ENCODE results near the gene HCFC1R1.
A peak's percentile ranks its signal among the peaks of the same experiment; 100 is the strongest.

HCFC1R1 gene

DNA sequence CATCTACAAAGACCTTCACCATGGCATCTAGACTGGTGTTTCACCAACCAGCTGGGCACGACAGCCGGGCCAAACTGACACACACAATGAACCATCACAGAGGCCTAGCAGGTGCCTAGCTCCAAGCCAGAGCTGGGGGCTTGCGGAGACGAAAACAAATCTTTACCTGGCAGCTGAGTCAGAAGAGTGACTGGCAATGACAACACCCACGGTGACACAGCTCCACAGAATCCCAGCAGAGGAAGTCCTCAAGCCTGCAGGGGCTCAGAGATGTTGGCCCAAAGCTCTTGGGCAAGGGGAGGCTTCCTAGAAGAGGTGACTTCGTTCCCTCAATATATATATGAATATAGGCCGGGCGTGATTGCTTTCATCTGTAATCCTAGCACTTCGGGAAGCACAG lies 27.8 kb upstream of the HCFC1R1 start:
- POLR2A ChIA-PET, result interaction anchor here (1.2 kb wide), 1 partner anchor 18 kb away, joined by 9 read pairs; no protein-coding TSS in a partner anchor
- DNase-seq, result peak in 2 of 3 donors; percentile 53 to 60

DNA sequence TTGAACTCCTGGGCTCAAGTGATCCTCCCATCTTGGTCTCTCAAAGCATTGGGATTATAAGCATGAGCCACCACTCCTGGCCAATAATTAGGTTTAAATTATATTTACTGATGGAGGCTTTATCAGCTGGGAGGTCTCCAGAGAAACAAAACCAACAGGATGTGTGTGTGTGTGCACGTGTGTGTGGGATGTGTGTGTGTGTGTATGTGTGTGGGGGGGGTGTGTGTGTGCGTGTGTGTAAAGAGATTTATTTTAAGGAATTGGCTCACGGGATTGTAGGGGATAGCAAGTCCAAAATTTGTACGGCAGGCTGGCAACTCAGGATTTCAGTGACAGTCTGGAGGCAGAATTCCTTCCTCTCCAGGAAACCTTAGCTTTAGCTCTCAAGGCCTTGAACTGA lies 27.3 kb upstream of the HCFC1R1 start:
- 31% methylated on average over 3 of the region's 4 CpGs for WGBS (ENCODE audit: insufficient coverage)
- ChIA-PET POLR2A (interaction anchor here (0.8 to 1.2 kb wide), 2 partner anchors 16 to 17 kb away, joined by 3 to 9 read pairs; no protein-coding TSS in a partner anchor), CTCF (interaction anchor here (1.2 to 6.6 kb wide), 9 partner anchors 8 to 77 kb away, joined by 3 to 98 read pairs (median 5); no protein-coding TSS in a partner anchor)
- Histone ChIP-seq H3K27me3 (replicated peaks in 2 of 5; ENCODE audit: control insufficient read depth in 4 of 5, insufficient read depth in 5 of 5, low read length in 4 of 5) (peaks cover 0 to 59% (median 16%) of the 10 kb centered on the region in 5 experiments), H3K36me3 (ENCODE audit: control insufficient read depth in 4 of 4, insufficient read depth in 4 of 4, low read length in 3 of 4) (peaks cover 0 to 3% (median 0%) of the 10 kb centered on the region in 4 experiments), H3K27ac (ENCODE audit: insufficient read depth in 1 of 2, low read depth in 1 of 2, low read length in 2 of 2, poor library complexity in 1 of 2, severe bottlenecking in 2 of 2) (no peak overlapping the region), H3K9me3 (ENCODE audit: control extremely low read depth in 1 of 5, control insufficient read depth in 4 of 5, insufficient read depth in 2 of 5, low read depth in 1 of 5, low read length in 4 of 5) (no peaks in the 10 kb centered on the region), H3K4me1 (ENCODE audit: control extremely low read depth in 1 of 4, control insufficient read depth in 4 of 4, insufficient read depth in 4 of 4, low read length in 3 of 4) (peaks cover 2 to 59% (median 36%) of the 10 kb centered on the region in 4 experiments), H3K4me3 (ENCODE audit: control insufficient read depth in 1 of 7, extremely low read depth in 1 of 7, insufficient read depth in 4 of 7, low read depth in 2 of 7, low read length in 6 of 7) (peak overlapping the region in 1 of 7 experiments; percentile 3)
- DNase-seq, result peak in 1 of 3 donors; percentile 44

More for the DNA sequence above, 27.8 kb upstream of the HCFC1R1 start:
- H3K27ac ChIP-seq (ENCODE audit: insufficient read depth in 1 of 2, low read depth in 1 of 2, low read length in 2 of 2, poor library complexity in 1 of 2, severe bottlenecking in 2 of 2), result no peak overlapping the region
- no peak overlapping the region for H3K4me3 ChIP-seq (ENCODE audit: control insufficient read depth in 1 of 7, extremely low read depth in 1 of 7, insufficient read depth in 4 of 7, low read depth in 2 of 7, low read length in 6 of 7)
- CTCF ChIA-PET, result interaction anchor here (0.6 to 6.6 kb wide), 10 partner anchors 8 to 76 kb away, joined by 3 to 98 read pairs (median 4); no protein-coding TSS in a partner anchor
- 52% methylated on average over 5 of the region's 9 CpGs for WGBS (ENCODE audit: insufficient coverage)
- H3K9me3 ChIP-seq (ENCODE audit: control extremely low read depth in 1 of 5, control insufficient read depth in 4 of 5, insufficient read depth in 2 of 5, low read depth in 1 of 5, low read length in 4 of 5), result no peaks in the 10 kb centered on the region
- peaks cover 0 to 55% (median 16%) of the 10 kb centered on the region in 5 experiments for H3K27me3 ChIP-seq (replicated peaks in 2 of 5; ENCODE audit: control insufficient read depth in 4 of 5, insufficient read depth in 5 of 5, low read length in 4 of 5)
- H3K36me3 ChIP-seq (ENCODE audit: control insufficient read depth in 4 of 4, insufficient read depth in 4 of 4, low read length in 3 of 4), result peaks cover 0 to 3% (median 0%) of the 10 kb centered on the region in 4 experiments
- peaks cover 2 to 58% (median 35%) of the 10 kb centered on the region in 4 experiments for H3K4me1 ChIP-seq (ENCODE audit: control extremely low read depth in 1 of 4, control insufficient read depth in 4 of 4, insufficient read depth in 4 of 4, low read length in 3 of 4)

DNA sequence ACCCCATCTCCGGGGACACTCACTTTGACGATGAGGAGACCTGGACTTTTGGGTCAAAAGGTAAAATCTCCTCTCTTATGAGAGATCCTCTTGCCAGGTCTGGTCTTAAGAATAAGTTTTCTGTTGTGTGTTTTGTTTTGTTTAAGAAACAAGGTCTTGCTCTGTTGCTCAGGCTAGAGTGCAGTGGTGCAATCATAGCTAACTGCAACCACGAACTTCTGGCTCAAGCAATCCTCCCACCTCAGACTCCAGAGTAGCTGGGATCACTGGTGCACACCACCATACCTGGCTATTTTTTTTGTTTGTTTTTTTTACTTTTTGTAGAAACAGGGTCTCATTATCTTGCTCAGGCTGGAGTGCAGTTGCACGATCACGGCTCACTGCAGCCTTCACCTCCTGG lies 26.7 kb upstream of the HCFC1R1 start:
- Histone ChIP-seq H3K36me3 (ENCODE audit: control insufficient read depth in 4 of 4, insufficient read depth in 4 of 4, low read length in 3 of 4) (peaks cover 0 to 3% (median 0%) of the 10 kb centered on the region in 4 experiments), H3K9me3 (ENCODE audit: control extremely low read depth in 1 of 5, control insufficient read depth in 4 of 5, insufficient read depth in 2 of 5, low read depth in 1 of 5, low read length in 4 of 5) (no peaks in the 10 kb centered on the region), H3K27ac (ENCODE audit: insufficient read depth in 1 of 2, low read depth in 1 of 2, low read length in 2 of 2, poor library complexity in 1 of 2, severe bottlenecking in 2 of 2) (no peak overlapping the region), H3K27me3 (replicated peaks in 2 of 5; ENCODE audit: control insufficient read depth in 4 of 5, insufficient read depth in 5 of 5, low read length in 4 of 5) (peaks cover 0 to 64% (median 16%) of the 10 kb centered on the region in 5 experiments), H3K4me3 (ENCODE audit: control insufficient read depth in 1 of 7, extremely low read depth in 1 of 7, insufficient read depth in 4 of 7, low read depth in 2 of 7, low read length in 6 of 7) (peak overlapping the region in 1 of 7 experiments; percentile 30), H3K4me1 (ENCODE audit: control extremely low read depth in 1 of 4, control insufficient read depth in 4 of 4, insufficient read depth in 4 of 4, low read length in 3 of 4) (peaks cover 2 to 59% (median 37%) of the 10 kb centered on the region in 4 experiments)
- ChIA-PET POLR2A (interaction anchor here (0.7 to 0.8 kb wide), 2 partner anchors 16 to 38 kb away, joined by 3 read pairs; no protein-coding TSS in a partner anchor), CTCF (interaction anchor here (0.6 to 6.6 kb wide), 6 partner anchors 12 to 52 kb away, joined by 3 to 98 read pairs (median 5); no protein-coding TSS in a partner anchor)
- DNase-seq, result no peak
- WGBS (ENCODE audit: insufficient coverage), result 75% methylated on average over 3 of the region's 5 CpGs

DNA sequence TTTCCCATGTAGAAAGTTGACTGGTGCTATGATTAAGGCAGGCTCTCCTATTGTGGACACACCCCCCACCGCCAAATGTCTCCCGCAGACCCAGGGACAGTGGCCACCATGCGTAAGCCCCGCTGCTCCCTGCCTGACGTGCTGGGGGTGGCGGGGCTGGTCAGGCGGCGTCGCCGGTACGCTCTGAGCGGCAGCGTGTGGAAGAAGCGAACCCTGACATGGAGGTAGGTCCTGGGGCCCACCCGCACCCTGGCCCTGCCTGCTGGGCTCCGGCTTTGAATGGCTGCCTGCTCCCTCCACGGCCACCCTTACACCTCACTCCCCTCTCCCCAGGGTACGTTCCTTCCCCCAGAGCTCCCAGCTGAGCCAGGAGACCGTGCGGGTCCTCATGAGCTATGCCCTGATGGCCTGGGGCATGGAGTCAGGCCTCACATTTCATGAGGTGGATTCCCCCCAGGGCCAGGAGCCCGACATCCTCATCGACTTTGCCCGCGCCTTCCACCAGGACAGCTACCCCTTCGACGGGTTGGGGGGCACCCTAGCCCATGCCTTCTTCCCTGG lies 26.3 kb upstream of the HCFC1R1 start:
- CTCF ChIA-PET, result interaction anchor here (0.6 to 6.6 kb wide), 6 partner anchors 13 to 52 kb away, joined by 3 to 98 read pairs (median 5); no protein-coding TSS in a partner anchor
- Histone ChIP-seq H3K4me3 (ENCODE audit: control insufficient read depth in 1 of 7, extremely low read depth in 1 of 7, insufficient read depth in 4 of 7, low read depth in 2 of 7, low read length in 6 of 7) (no peak overlapping the region), H3K4me1 (ENCODE audit: control extremely low read depth in 1 of 4, control insufficient read depth in 4 of 4, insufficient read depth in 4 of 4, low read length in 3 of 4) (peaks cover 2 to 58% (median 36%) of the 10 kb centered on the region in 4 experiments)

DNA sequence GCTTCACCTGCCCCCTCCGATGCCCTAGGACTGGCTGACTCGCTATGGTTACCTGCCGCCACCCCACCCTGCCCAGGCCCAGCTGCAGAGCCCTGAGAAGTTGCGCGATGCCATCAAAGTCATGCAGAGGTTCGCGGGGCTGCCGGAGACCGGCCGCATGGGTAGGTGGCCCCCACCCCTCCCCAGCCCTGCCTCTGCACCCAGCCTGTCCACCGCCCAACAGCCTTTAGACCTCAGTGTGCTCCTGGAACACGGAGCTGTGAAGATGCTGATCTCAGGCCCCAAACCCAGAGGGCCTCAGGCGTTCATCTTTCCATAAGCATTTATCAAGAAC lies 23.6 kb upstream of the HCFC1R1 start:
- peaks cover 0 to 43% (median 28%) of the 10 kb centered on the region in 4 experiments for H3K4me1 ChIP-seq (ENCODE audit: control extremely low read depth in 1 of 4, control insufficient read depth in 4 of 4, insufficient read depth in 4 of 4, low read length in 3 of 4)
- POLR2A ChIA-PET, result interaction anchor here (1.3 kb wide), 1 partner anchor 8 kb away, joined by 4 read pairs; no protein-coding TSS in a partner anchor
- H3K4me3 ChIP-seq (ENCODE audit: control insufficient read depth in 1 of 7, extremely low read depth in 1 of 7, insufficient read depth in 4 of 7, low read depth in 2 of 7, low read length in 6 of 7), result no peak overlapping the region

More for the DNA sequence above, 26.3 kb upstream of the HCFC1R1 start:
- H3K27me3 ChIP-seq (replicated peaks in 2 of 5; ENCODE audit: control insufficient read depth in 4 of 5, insufficient read depth in 5 of 5, low read length in 4 of 5), result peaks cover 0 to 68% (median 20%) of the 10 kb centered on the region in 5 experiments
- peaks cover 0 to 3% (median 0%) of the 10 kb centered on the region in 4 experiments for H3K36me3 ChIP-seq (ENCODE audit: control insufficient read depth in 4 of 4, insufficient read depth in 4 of 4, low read length in 3 of 4)
- no peaks in the 10 kb centered on the region for H3K9me3 ChIP-seq (ENCODE audit: control extremely low read depth in 1 of 5, control insufficient read depth in 4 of 5, insufficient read depth in 2 of 5, low read depth in 1 of 5, low read length in 4 of 5)
- no peak overlapping the region for H3K27ac ChIP-seq (ENCODE audit: insufficient read depth in 1 of 2, low read depth in 1 of 2, low read length in 2 of 2, poor library complexity in 1 of 2, severe bottlenecking in 2 of 2)
- POLR2A ChIA-PET, result interaction anchor here (0.7 to 0.9 kb wide), 3 partner anchors 15 to 38 kb away, joined by 3 read pairs; no protein-coding TSS in a partner anchor
- WGBS (ENCODE audit: insufficient coverage), result 95% methylated on average over 19 of the region's 26 CpGs
- DNase-seq, result no peak

DNA sequence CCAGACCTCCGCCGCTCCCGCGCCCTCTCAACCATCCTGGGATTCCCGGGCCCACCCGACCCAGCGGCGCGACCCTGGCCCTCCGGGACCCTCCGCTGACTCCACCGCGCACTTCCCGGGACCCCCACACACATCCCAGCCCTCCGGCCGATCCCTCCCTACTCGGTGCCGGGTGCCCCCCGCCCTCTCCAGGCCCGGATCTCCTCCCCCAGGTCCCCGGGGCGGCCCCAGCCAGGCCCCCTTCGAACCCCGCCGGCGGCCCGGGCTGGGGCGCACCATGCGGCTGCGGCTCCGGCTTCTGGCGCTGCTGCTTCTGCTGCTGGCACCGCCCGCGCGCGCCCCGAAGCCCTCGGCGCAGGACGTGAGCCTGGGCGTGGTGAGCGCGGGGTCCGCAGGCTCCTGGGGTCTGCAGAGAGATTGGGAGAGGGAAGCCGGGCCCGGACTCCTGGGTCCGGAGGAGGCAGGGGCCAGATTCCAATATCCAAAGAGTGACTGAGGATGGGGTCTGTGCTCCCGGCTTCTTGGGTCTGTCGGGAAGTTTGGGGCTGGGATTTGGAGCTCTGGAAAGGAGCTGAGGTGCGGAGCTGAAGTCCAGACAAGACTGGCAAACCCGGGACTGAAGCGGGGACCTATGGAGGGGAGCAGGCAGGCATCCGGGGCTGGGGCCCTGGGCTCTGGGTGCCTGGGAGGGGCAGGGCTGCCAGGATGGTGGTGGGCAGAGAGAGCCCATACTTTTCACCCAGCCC lies 23.1 kb upstream of the HCFC1R1 start:
- no peak for DNase-seq
- H3K9me3 ChIP-seq (ENCODE audit: control extremely low read depth in 1 of 5, control insufficient read depth in 4 of 5, insufficient read depth in 2 of 5, low read depth in 1 of 5, low read length in 4 of 5), result no peaks in the 10 kb centered on the region
- no peaks in the 10 kb centered on the region for H3K36me3 ChIP-seq (ENCODE audit: control insufficient read depth in 4 of 4, insufficient read depth in 4 of 4, low read length in 3 of 4)
- H3K27ac ChIP-seq (ENCODE audit: insufficient read depth in 1 of 2, low read depth in 1 of 2, low read length in 2 of 2, poor library complexity in 1 of 2, severe bottlenecking in 2 of 2), result no peak overlapping the region
- CTCF ChIA-PET, result interaction anchor here (0.6 to 6.6 kb wide), 5 partner anchors 8 to 83 kb away, joined by 3 to 98 read pairs (median 6); no protein-coding TSS in a partner anchor
- H3K4me3 ChIP-seq (ENCODE audit: control insufficient read depth in 1 of 7, extremely low read depth in 1 of 7, insufficient read depth in 4 of 7, low read depth in 2 of 7, low read length in 6 of 7), result peak overlapping the region in 3 of 7 experiments; percentile 56 to 63 (median 59)
- WGBS (ENCODE audit: insufficient coverage), result 4% methylated on average over 33 of the region's 54 CpGs
- H3K4me1 ChIP-seq (ENCODE audit: control extremely low read depth in 1 of 4, control insufficient read depth in 4 of 4, insufficient read depth in 4 of 4, low read length in 3 of 4), result peaks cover 0 to 42% (median 28%) of the 10 kb centered on the region in 4 experiments
- H3K27me3 ChIP-seq (replicated peaks in 2 of 5; ENCODE audit: control insufficient read depth in 4 of 5, insufficient read depth in 5 of 5, low read length in 4 of 5), result peaks cover 7 to 97% (median 31%) of the 10 kb centered on the region in 5 experiments
- POLR2A ChIA-PET, result no interaction called here

More for the DNA sequence above, 23.6 kb upstream of the HCFC1R1 start:
- CTCF ChIA-PET, result interaction anchor here (0.6 to 6.6 kb wide), 8 partner anchors 9 to 82 kb away, joined by 3 to 98 read pairs (median 5); no protein-coding TSS in a partner anchor
- H3K27ac ChIP-seq (ENCODE audit: insufficient read depth in 1 of 2, low read depth in 1 of 2, low read length in 2 of 2, poor library complexity in 1 of 2, severe bottlenecking in 2 of 2), result no peak overlapping the region
- no peaks in the 10 kb centered on the region for H3K9me3 ChIP-seq (ENCODE audit: control extremely low read depth in 1 of 5, control insufficient read depth in 4 of 5, insufficient read depth in 2 of 5, low read depth in 1 of 5, low read length in 4 of 5)
- DNase-seq, result no peak
- 22% methylated on average over 13 of the region's 13 CpGs for WGBS (ENCODE audit: insufficient coverage)
- peaks cover 7 to 93% (median 31%) of the 10 kb centered on the region in 5 experiments for H3K27me3 ChIP-seq (replicated peaks in 2 of 5; ENCODE audit: control insufficient read depth in 4 of 5, insufficient read depth in 5 of 5, low read length in 4 of 5)
- no peaks in the 10 kb centered on the region for H3K36me3 ChIP-seq (ENCODE audit: control insufficient read depth in 4 of 4, insufficient read depth in 4 of 4, low read length in 3 of 4)
